Stimulated activated CD8-positive, alpha-beta memory T cell treated with anti-CD3 and anti-CD28 coated beads, Interleukin-4, amount 100 ng/mL, for 1 hour (primary cell): ENCODE results near the gene ZBTB20.

Source experiments
- DNase-seq, 2 donors: peaks; one replicate each; pipeline ENCODE4 v3.0.0-alpha.2; 2020; ENCODE audit warnings: low read depth in 2 of 2, low spot score in 1 of 2

The ZBTB20 gene

DNA sequence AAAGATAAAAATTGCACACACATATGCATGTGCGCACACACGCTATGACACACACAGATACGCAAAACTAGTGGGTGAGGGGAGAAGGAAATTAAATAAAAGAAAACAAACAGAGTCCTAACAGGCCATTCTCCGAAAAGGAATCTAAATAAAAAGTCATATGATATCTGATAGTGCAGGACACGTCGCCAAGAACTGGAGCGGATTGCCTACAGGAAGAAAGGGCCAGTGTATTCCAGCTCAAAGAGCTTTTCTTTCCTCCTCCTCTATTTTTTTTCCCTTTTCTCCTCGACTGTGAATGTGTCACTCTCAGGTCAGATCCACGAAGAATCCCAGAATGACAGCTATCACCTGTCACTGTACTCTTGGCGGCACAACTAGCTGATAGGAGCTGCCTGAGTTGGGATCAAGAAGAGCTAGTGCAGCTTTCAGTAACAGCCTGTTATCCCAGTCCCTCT is 695.5 kb downstream of the ZBTB20 start:
- DNase-seq, result no peak

DNA sequence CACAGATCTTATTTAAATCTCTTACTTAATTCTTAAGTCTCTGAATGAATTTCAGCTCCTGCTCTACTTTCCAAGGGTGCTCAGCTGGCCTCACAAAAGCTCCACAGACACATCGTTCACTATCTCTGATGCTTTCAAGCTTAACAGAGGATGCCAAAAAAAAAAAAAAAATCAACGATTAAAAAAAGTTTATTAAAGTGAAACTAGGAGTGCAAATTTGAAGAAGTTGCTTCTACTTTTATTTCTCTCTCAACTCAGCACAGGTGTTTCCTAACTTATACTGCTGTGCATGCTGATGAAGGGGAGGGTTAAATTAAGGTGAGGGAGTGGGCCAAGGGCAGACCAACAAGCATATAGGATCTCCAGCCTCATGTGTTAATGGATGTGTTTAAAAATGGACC is 696.0 kb downstream of the ZBTB20 start:
- DNase-seq, result no peak

GRCh38 chr3:114450008-114450596 is 697.0 kb downstream of the ZBTB20 start:
- no peak for DNase-seq

DNA sequence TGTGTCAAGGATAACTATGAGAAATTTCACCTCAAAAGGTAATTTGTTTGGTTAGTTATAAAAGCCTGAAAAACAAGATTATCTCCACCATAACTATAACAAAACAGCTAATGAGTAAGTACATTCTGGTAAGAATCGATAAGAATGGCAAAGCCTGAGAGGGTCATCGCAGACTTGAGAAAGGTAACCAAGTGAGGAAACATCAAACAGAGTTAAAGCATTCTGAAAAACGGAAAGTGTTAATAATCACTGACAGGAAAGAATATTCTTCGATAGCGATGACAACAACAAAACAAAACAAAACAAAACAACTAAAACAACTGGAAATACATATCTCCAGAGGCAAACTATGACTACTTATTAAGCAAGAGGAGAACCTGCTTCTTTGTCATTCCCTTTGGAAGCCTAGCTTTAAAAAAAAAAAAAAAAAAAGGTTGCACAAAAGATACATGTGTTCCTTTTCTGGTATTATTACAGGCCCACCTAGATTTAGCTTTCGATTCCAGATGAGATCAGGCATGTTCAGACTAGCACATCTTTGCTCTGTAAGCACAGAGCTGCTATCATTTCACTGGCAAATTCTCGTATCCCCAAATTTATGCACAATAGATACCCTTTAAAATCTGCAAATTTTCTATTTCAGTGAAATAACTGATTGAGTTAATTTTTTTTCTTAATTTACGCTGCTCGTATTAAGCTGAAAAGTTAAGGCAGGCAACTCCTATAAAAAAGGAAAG is 697.6 kb downstream of the ZBTB20 start:
- no peak for DNase-seq

DNA sequence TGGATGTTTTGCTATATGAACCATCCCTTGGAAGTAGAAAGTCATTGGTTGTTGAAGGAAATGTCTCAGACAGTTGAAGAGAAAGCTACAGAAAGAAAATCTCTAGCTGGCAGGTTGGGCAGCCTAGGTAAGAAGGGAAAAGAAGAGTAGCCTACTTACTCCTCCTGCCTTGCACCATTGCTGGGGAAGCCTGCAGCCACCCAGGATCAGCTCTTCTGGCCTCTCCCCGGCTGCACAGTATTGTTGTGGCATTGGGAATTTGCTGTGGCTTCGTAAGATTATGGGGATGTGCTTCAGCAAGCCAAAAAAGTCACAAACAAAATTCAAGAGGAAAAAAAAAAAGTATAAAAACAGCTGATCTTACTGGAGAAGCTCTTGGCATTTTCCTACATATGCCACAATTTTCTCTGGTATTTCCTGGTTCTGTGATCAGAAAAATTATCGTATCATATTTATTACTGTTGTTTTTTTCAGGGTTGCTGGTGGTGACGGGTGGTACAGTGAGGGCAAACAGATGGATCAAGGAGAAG is 699.1 kb downstream of the ZBTB20 start:
- no peak for DNase-seq

DNA sequence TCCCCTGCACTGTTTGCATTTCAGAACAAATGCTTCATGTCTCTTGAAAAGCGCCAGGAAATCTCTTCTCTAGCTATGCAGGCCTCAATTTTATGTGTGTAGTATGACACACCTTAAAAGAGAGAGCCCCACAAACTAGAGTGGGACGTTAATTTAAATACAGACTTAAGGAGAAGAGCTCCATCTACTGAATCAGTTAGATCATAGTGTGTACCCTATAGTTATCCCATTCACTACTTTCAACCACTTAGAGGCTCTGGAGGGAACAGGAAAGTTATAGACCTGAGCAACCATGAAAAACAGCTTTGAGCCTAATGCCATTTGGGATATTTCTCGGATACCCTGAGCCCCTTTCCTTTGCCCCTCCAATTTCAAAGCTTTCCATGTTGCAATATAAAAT is 699.5 kb downstream of the ZBTB20 start:
- DNase-seq, result no peak

- no peak for DNase-seq
Observed at GRCh38 chr3:114446600-114446999, 700.5 kb downstream of the ZBTB20 start.

DNA sequence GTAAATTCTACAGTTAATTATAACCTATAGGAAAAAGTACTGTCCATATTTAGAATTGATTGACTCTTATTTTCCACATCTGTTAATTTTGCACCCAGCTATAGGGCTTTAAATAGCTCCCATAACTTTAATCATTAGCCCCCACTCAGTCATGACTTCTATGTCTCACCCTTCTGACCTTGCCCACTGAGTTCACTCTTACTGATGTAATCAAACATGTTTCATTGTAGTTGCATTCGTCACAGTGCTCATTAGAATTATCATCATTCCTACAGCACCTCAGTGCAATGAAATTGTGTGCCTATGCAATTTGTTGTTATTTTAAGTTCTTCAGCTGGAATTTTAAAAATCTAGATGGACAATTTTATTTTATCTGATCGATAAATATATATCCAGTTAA is 701.9 kb downstream of the ZBTB20 start:
- no peak for DNase-seq

DNA sequence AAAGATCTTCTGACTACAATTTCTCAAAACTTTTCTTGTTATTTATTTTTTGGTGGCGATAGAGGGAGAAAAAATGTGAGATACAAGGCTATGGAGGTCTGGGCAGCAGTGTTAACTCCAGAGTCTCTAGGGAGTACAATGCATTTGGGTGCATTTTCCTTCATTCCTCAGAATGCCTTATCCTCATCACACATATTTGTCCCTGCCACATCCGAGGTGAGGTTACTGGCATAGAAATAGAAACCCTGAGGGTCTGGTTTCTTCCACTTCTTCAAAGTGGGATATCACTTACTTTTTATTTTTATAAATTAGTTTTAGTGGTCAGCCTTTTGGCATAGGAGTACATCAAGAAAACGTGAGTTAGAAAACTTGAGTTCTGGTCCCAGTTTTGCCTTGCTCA is 702.9 kb downstream of the ZBTB20 start:
- DNase-seq, result no peak

GRCh38 chr3:114442246-114442645 is 704.8 kb downstream of the ZBTB20 start:
- DNase-seq, result no peak

DNA sequence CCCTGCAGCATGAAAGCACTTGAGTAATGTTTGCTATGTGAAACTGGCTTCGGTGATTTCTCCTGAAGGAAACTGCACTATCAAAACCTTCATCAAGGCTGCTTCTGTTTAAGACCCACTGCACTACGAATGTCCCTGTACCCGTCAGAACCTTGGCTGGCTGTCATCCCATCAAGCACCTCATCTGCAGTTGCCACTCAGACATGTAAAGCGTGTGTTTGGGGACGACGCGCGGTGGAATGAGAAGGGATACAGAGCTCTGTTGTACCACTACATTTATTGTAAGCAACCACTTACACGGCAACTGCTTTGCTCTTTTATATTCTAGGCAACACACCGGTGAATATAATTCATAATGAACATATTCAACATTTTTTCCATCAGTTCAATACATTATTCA is 705.7 kb downstream of the ZBTB20 start:
- DNase-seq, result no peak

DNA sequence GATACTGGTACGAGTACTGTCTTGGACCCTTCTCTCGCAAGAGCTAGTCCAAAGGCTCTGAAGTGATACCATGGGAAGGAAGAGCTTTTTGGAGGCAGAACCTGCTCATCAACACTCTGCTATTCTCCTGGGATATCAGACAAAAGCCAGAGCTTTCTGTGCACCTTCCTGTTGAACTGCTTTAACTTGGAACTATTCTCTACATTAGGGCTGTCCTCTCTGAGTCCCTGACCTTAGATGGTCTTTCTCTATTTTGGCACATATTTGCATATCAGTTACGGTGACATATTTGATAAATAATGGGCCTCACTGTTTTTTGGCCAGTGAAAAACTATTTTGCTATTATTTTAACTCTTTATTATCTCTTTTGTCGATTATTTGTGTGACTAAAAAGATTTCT is 706.4 kb downstream of the ZBTB20 start:
- no peak for DNase-seq

DNA sequence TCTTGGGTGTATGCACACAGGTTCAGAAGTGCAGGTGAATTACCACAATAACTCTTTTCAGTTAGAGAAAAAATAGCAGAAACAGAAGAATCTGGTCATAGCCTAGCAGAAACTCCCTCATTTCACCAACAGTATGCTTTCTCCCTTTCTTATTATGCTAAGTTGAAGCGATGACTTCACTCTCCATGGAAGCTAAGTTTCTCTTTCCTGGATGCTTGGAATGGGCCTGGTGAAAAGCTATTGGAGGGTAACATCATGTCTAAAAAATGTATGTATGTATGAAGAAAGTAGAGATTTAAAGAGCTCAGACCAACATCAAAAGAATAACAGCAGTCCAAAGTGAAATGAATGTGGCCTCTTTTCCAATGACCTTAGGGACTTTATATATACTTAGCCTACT is 707.8 kb downstream of the ZBTB20 start:
- no peak for DNase-seq

- no peak for DNase-seq
Observed at GRCh38 chr3:114437897-114438296, 709.2 kb downstream of the ZBTB20 start.

GRCh38 chr3:114436182-114436581 is 710.9 kb downstream of the ZBTB20 start:
- DNase-seq, result no peak

DNA sequence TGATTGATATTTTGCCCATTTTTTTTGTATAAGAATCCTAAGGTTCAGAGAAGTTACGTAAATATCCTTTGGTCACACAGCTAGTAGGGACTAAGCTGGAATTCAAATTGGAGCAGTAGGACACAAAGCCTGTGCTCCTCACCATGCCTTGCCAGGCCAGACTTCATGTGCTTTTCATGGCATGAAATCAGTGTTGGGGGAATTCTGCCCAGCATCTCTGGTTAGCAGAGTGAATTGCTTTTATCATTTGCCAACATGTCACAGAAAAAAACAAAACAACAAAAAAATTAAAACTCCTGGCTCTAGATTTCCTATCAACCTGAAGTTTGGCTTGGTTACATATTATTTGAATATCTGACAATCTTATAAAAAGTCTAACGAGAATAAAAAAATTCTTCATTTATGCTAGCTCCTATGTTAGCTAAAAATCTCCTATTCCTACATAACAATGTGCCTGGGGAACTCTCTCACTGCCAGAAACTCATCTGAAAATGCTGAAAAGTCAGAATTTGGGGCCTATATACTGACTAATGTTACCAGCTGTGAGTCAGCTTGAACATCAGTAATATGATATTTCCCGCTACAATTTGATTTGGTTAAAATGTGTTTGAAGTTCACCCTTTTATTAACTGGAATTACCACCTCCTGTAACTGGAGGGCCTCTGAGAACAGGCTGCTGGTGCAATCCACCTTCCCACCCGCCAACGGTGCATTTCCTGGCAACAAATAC is 711.5 kb downstream of the ZBTB20 start:
- DNase-seq, result no peak

- no peak for DNase-seq
Observed at GRCh38 chr3:114432310-114432709, 714.8 kb downstream of the ZBTB20 start.

DNA sequence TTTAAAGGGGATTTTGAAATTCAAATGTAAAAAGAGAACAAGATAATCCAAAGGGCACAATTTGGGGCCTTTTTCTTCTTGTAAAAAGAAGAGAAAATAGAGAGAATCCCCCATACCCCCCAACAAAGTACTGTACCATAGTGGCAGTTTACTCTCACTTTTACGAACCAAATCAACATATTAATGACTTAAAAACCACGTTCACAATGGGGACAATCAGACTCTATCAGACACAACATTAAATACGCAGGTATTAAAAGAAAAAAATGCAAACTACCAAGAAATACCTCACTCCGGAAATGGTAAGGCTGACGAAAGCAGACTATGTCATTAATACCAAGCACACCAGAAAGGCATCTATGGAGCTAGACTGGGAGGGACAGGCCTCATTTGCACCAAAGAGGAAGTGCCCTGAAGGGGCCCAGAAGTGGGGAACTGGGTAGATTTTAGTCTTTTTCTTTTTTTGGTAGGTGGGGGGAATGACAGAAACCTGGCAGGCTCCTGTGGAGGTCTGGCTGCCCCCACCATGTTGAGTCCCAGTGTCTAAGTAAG is 719.0 kb downstream of the ZBTB20 start:
- no peak for DNase-seq

- DNase-seq, result no peak
Observed at GRCh38 chr3:114427285-114428043, 719.6 kb downstream of the ZBTB20 start.

GRCh38 chr3:114424337-114424736 is 722.8 kb downstream of the ZBTB20 start:
- no peak for DNase-seq

DNA sequence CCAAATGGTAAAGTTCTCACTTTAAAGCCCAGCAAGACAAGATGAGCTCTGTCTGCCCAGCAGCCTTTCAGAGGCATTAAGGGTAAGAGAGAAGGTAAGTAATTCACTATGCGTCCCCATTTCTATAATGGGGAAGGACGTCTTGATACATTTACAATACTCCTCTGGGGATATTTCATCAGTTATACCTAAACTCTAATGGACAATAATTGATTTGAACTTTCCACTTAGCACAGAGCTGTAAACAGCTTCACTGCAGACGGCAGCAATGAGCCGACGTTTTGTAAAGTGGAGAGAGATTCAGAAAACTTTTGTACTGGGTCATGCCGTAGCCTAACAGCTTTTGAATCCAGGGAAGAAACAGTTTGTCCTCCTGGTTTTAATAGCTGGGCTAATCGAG is 725.9 kb downstream of the ZBTB20 start:
- DNase-seq, result no peak
